HuH-7.5 (cell line): ENCODE data around the gene ARHGEF33.

Source experiments
- DNase-seq: peaks from one replicate; pipeline ENCODE4 v3.0.0; 2011; ENCODE audit warnings: low spot score

Gene ARHGEF33

GRCh38 chr2:38889575-38889974 lies at the start of gene ARHGEF33:
ARHGEF33 (plus strand) TSS chr2:38889875; CDS start chr2:38919448, 29,573 bp downstream.
- DNase-seq = no peak

GRCh38 chr2:38850045-38850444 lies 39.6 kb upstream of the ARHGEF33 start:
- no peak for DNase-seq

GRCh38 chr2:38856165-38856564 lies 33.5 kb upstream of the ARHGEF33 start:
- DNase-seq = no peak

- no peak for DNase-seq
Observed at GRCh38 chr2:38862476-38862875, 27.2 kb upstream of the ARHGEF33 start.

GRCh38 chr2:38863061-38863695 lies 26.5 kb upstream of the ARHGEF33 start:
- no peak for DNase-seq

GRCh38 chr2:38866773-38867443 lies 22.8 kb upstream of the ARHGEF33 start:
- no peak for DNase-seq

GRCh38 chr2:38871432-38871831 lies 18.2 kb upstream of the ARHGEF33 start:
- DNase-seq = no peak

- no peak for DNase-seq
Observed at GRCh38 chr2:38873763-38874162, 15.9 kb upstream of the ARHGEF33 start.

- DNase-seq = no peak
Observed at GRCh38 chr2:38875227-38875575, 14.5 kb upstream of the ARHGEF33 start.

- DNase-seq = peak; percentile 82
Observed at GRCh38 chr2:38875576-38876367, 13.9 kb upstream of the ARHGEF33 start, which contains the start of the genes DHX57 and MORN2. DHX57 (minus strand) TSS chr2:38875934; CDS start chr2:38868405, 7,529 bp downstream. MORN2 (plus strand) TSS chr2:38875976.

- no peak for DNase-seq
Observed at GRCh38 chr2:38876407-38876806, 13.3 kb upstream of the ARHGEF33 start.

GRCh38 chr2:38886063-38886462 lies 3.6 kb upstream of the ARHGEF33 start:
- no peak for DNase-seq

- DNase-seq = no peak
Observed at GRCh38 chr2:38887347-38887746, 2.3 kb upstream of the ARHGEF33 start.

- DNase-seq = no peak
Observed at GRCh38 chr2:38887902-38888554, 1.6 kb upstream of the ARHGEF33 start.

- no peak for DNase-seq
Observed at GRCh38 chr2:38889045-38889444, 630 bp upstream of the ARHGEF33 start.

- no peak for DNase-seq
Observed at GRCh38 chr2:38892819-38893218, 3.1 kb downstream of the ARHGEF33 start.

- no peak for DNase-seq
Observed at GRCh38 chr2:38898256-38898655, 8.6 kb downstream of the ARHGEF33 start.

GRCh38 chr2:38900726-38901125 lies 11.1 kb downstream of the ARHGEF33 start:
- no peak for DNase-seq

- DNase-seq = no peak
Observed at GRCh38 chr2:38905251-38905650, 15.6 kb downstream of the ARHGEF33 start.

- DNase-seq = no peak
Observed at GRCh38 chr2:38907242-38907641, 17.6 kb downstream of the ARHGEF33 start.

GRCh38 chr2:38907743-38908562 lies 18.3 kb downstream of the ARHGEF33 start:
- no peak for DNase-seq

GRCh38 chr2:38909872-38910271 lies 20.2 kb downstream of the ARHGEF33 start:
- DNase-seq = no peak
